Cardiac septum (tissue), 1 donor: ENCODE measurements around the gene ARL14EP. TPM values are rescaled to one million over a fixed set of nuclear protein-coding genes. Genes with fewer than 3 reads are reported as not detected.

Experiments
- DNase-seq: peaks from one replicate; pipeline ENCODE4 v3.0.0-alpha.2; 2020; ENCODE audit warnings: low spot score
- intact Hi-C: fragments of 100-400 bp; cut with DNase I; formaldehyde crosslinking; loops from one replicate; pipeline ENCODE4 v1.14.0; 2022
- total RNA-seq: library from RNA; stranded (reverse); fragmentation: NEBNext Ultra II Directional; extraction: Animal tissue kit (Norgen Biotek cat#: 25700); gene quantifications from one replicate; pipeline ENCODE4 v1.2.1, GENCODE V29; 2021
- donor health status: DM: no; HTN: no; CAD: no.

ARL14EP gene
- total RNA-seq, 1 donor from 2014 or later, result 25.4 TPM

GRCh38 chr11:30321321-30321720, 1.6 kb upstream of the ARL14EP start:
- DNase-seq, result no peak
- intact Hi-C loops, result no loop called here

- intact Hi-C loops, result no loop called here
- no peak for DNase-seq
Observed at GRCh38 chr11:30322191-30322590, 713 bp upstream of the ARL14EP start.

- intact Hi-C loops, result no loop called here
- DNase-seq, result no peak
Observed at GRCh38 chr11:30326114-30326778, 3.3 kb downstream of the ARL14EP start.

- intact Hi-C loops, result no loop called here
- DNase-seq, result no peak
Observed at GRCh38 chr11:30326906-30327305, 4.0 kb downstream of the ARL14EP start.

GRCh38 chr11:30328681-30329080, 5.8 kb downstream of the ARL14EP start:
- DNase-seq, result no peak
- intact Hi-C loops, result no loop called here

- DNase-seq, result no peak
- intact Hi-C loops, result no loop called here
Observed at GRCh38 chr11:30329150-30329940, 6.4 kb downstream of the ARL14EP start.

GRCh38 chr11:30333405-30333804, 10.5 kb downstream of the ARL14EP start:
- intact Hi-C loops, result no loop called here
- no peak for DNase-seq

- intact Hi-C loops, result no loop called here
- DNase-seq, result no peak
Observed at GRCh38 chr11:30342736-30343166, 19.8 kb downstream of the ARL14EP start.

- DNase-seq, result no peak
- intact Hi-C loops, result no loop called here
Observed at GRCh38 chr11:30344085-30344484, 21.2 kb downstream of the ARL14EP start.

- intact Hi-C loops, result loop anchor here (2.0 to 5.0 kb wide), 2 partner anchors 511 to 572 kb away; no protein-coding TSS in a partner anchor
- no peak for DNase-seq
Observed at GRCh38 chr11:30345644-30346043, 22.7 kb downstream of the ARL14EP start.

- intact Hi-C loops, result loop anchor here (2.0 to 5.0 kb wide), 2 partner anchors 511 to 571 kb away; no protein-coding TSS in a partner anchor
Observed at GRCh38 chr11:30346068-30346688, 23.3 kb downstream of the ARL14EP start.

GRCh38 chr11:30348035-30348434, 25.1 kb downstream of the ARL14EP start:
- intact Hi-C loops, result loop anchor here (5.0 kb wide), 1 partner anchor 569 kb away; no protein-coding TSS in a partner anchor
- no peak for DNase-seq

More at GRCh38 chr11:30346068-30346688, 23.3 kb downstream of the ARL14EP start:
- no peak for DNase-seq

GRCh38 chr11:30349885-30350284, 27.0 kb downstream of the ARL14EP start:
- intact Hi-C loops, result loop anchor here (5.0 to 10.0 kb wide), 2 partner anchors 235 to 567 kb away; partner anchors contain the start of gene MPPED2
- DNase-seq, result no peak

- intact Hi-C loops, result loop anchor here (10.0 kb wide), 1 partner anchor 234 kb away; the partner anchor contains the start of gene MPPED2
- DNase-seq, result no peak
Observed at GRCh38 chr11:30350384-30350783, 27.5 kb downstream of the ARL14EP start.

GRCh38 chr11:30351061-30351460, 28.2 kb downstream of the ARL14EP start:
- DNase-seq, result no peak
- intact Hi-C loops, result loop anchor here (10.0 kb wide), 1 partner anchor 234 kb away; the partner anchor contains the start of gene MPPED2

GRCh38 chr11:30356391-30356790, 33.5 kb downstream of the ARL14EP start:
- intact Hi-C loops, result loop anchor here (10.0 kb wide), 1 partner anchor 228 kb away; the partner anchor contains the start of gene MPPED2
- DNase-seq, result no peak

GRCh38 chr11:30357872-30358271, 35.0 kb downstream of the ARL14EP start:
- DNase-seq, result no peak
- intact Hi-C loops, result loop anchor here (10.0 kb wide), 1 partner anchor 227 kb away; the partner anchor contains the start of gene MPPED2

GRCh38 chr11:30358536-30358935, 35.6 kb downstream of the ARL14EP start:
- intact Hi-C loops, result loop anchor here (10.0 kb wide), 1 partner anchor 226 kb away; the partner anchor contains the start of gene MPPED2
- DNase-seq, result no peak

- intact Hi-C loops, result no loop called here
- DNase-seq, result no peak
Observed at GRCh38 chr11:30360741-30361140, 37.8 kb downstream of the ARL14EP start.
